ENCODE measurements around the gene WNT3A. TPM values are rescaled to one million over a fixed set of nuclear protein-coding genes. Genes with fewer than 3 reads are reported as not detected.

WNT3A gene
- total and polyA plus RNA-seq, 3 donors from 2014 or later: 0.08 to 0.19 (median 0.13) TPM

DNA sequence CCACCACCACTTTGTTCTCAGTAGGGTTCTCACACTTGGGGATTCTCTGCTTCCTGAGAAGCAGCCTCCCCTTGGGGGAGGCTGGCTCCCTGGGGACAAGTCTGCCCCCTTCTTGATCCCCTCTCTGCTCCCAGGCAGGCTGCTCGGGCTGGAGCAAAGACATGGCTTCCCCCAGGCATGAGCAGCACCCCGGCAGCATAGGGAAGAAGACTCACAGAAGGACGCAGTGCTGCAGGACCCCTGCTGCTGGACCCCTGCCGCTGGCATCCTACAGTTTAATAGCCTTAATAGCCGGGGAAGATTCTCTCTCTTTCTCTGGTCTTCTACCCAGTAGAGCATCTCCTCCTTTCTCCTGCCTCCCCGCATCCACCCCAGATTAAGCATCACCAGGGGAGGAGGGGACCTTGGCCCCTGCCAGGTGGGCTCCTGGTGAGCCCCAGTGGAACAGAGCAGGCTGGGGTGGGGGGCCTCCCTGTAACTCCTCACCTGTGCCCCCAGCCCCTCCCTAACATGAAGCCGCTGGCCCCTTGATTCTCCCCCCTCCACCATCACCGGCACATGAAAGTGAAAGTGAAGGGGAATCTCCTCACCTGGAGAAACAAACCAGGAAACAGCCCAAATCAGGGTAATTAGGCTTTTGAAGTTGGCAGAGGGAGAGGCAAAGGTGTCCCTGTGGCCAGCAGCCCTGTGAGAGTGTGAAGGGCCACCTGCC, 2.5 kb downstream of the WNT3A start:
- H3K27ac ChIP-seq: no peak overlapping the region
- H3K36me3 ChIP-seq (ENCODE audit: low read depth, missing control alignments): no peaks in the 10 kb centered on the region
- intact Hi-C loops (cut with DNase I; ENCODE audit: low total_unique reads): no loop called here
- no peak for DNase-seq
- TF ChIP-seq, protein P1, sequence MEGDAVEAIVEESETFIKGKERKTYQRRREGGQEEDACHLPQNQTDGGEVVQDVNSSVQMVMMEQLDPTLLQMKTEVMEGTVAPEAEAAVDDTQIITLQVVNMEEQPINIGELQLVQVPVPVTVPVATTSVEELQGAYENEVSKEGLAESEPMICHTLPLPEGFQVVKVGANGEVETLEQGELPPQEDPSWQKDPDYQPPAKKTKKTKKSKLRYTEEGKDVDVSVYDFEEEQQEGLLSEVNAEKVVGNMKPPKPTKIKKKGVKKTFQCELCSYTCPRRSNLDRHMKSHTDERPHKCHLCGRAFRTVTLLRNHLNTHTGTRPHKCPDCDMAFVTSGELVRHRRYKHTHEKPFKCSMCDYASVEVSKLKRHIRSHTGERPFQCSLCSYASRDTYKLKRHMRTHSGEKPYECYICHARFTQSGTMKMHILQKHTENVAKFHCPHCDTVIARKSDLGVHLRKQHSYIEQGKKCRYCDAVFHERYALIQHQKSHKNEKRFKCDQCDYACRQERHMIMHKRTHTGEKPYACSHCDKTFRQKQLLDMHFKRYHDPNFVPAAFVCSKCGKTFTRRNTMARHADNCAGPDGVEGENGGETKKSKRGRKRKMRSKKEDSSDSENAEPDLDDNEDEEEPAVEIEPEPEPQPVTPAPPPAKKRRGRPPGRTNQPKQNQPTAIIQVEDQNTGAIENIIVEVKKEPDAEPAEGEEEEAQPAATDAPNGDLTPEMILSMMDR (IDR thresholded peaks at IDR 0.05): no peak
- no peak for TF ChIP-seq POLR2A (IDR thresholded peaks at IDR 0.05)
- H3K9me3 ChIP-seq: no peaks in the 10 kb centered on the region
- H3K4me1 ChIP-seq: no peaks in the 10 kb centered on the region
- H3K4me3 ChIP-seq: no peak overlapping the region
- 26 to 28% methylated on average over 7 to 8 of the region's 8 CpGs for WGBS, 2 donors
- H3K27me3 ChIP-seq: no peaks in the 10 kb centered on the region

DNA sequence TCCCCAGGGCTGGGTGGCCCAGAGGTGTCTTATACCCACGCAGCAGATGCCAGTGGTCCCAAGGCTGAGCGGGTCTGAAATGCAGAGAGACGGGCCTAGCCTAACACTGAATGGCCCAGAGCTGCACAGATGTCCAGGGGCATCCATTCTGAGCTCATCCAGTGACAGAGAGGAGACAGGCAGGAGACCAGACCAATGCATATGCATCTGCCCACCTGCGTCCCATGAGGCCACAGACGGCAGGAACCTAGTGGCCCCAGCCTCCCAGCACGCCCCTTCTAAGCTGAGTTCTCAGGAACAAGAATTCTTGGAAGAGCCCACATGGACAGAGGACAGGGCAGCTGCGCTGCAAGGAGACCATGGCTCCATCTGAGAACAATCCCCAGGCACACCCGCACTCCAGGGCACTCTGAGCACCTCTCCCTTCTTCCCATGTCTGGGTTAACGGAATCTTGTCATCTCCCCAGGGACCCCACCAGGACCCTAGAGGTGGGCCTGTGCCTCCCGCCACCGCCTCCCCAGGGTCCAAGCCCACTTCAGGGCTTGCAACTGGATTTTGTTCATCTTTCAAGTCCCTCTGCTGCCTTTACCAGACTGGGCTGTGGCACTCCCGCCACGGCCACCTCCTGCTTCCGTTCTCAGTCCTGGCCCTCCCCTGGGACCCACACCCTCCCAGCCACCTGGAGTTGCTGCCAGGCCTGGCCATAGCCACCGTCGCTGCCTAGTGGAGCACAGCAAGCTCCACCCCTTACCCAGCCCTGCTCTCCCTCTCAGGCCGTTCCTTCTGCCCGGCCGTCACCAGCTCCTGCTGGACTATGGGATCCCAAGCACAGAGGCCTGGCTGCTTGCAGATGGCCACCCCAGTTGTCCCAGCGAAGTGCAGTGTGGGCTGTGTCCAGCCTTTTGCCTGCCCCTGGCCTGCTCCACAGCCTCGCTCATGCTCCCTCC, 3.3 kb downstream of the WNT3A start:
- 69 to 74% methylated on average over 17 to 21 of the region's 21 CpGs for WGBS, 2 donors
- no peak overlapping the region for H3K4me3 ChIP-seq
- no peaks in the 10 kb centered on the region for H3K9me3 ChIP-seq
- DNase-seq: no peak
- intact Hi-C loops (cut with DNase I; ENCODE audit: low total_unique reads): no loop called here
- H3K27me3 ChIP-seq: no peaks in the 10 kb centered on the region
- no peak overlapping the region for H3K27ac ChIP-seq
- TF ChIP-seq, protein P1 (IDR thresholded peaks at IDR 0.05): no peak
- TF ChIP-seq POLR2A (IDR thresholded peaks at IDR 0.05): no peak
- no peaks in the 10 kb centered on the region for H3K4me1 ChIP-seq
- H3K36me3 ChIP-seq (ENCODE audit: low read depth, missing control alignments): no peaks in the 10 kb centered on the region

DNA sequence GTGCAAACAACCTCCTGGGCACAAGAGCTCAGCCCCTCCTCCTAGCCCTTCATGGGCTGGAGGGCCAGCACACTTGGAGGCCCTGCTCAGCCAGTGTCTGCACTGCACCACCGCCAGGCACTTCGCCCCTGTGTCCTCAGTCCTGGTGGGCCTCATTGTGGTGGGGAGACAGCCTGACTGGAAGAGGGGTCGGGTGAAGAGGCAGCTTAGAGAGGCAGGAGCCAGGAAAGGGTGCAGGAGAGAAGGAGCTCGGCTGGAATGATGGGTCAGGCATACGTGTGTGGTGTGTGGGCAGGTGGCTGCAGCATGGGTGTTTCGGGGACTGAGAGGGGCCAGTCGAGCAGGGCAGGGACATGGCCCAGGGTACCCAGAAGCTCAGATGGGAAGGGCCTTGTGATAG, 4.1 kb downstream of the WNT3A start:
- DNase-seq: no peak
- intact Hi-C loops (cut with DNase I; ENCODE audit: low total_unique reads): no loop called here
- no peaks in the 10 kb centered on the region for H3K4me1 ChIP-seq
- H3K4me3 ChIP-seq: no peak overlapping the region
- H3K27me3 ChIP-seq: no peaks in the 10 kb centered on the region
- H3K9me3 ChIP-seq: no peaks in the 10 kb centered on the region
- no peak overlapping the region for H3K27ac ChIP-seq
- H3K36me3 ChIP-seq (ENCODE audit: low read depth, missing control alignments): no peaks in the 10 kb centered on the region
- TF ChIP-seq POLR2A (IDR thresholded peaks at IDR 0.05): no peak
- TF ChIP-seq, protein P1 (IDR thresholded peaks at IDR 0.05): no peak
- WGBS, 2 donors: 75 to 89% methylated on average over 6 to 7 of the region's 7 CpGs

DNA sequence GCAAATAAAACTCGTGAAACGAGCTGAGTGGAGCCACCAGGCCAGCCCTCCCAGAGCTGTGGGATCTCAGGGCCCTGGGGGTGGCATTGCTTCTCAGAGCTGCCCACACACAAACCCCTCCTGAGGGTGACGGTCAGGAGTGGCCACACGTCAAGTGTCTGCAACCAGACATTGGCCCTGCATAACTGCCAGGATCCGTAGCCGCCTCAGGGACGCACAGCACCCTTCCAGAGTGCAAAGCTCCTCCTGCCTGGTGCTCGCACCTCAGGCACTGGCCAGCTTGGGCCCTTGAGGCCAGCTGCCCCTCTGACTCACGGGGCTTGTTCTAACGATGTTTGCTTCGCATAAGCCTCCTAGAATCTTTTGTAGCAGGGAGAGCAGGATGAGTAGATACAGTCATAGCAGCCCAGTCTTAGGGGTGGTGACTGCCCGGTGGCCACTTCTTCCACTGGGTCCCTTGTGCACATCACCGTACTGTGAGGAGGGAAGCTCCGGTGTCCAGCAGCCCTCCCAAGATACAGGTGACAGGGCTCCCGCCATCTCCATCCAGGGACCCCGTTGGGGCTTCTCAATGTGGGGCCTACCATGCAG, 5.0 kb downstream of the WNT3A start:
- Histone ChIP-seq H3K9me3 (no peaks in the 10 kb centered on the region), H3K4me3 (no peak overlapping the region), H3K27ac (no peak overlapping the region), H3K36me3 (ENCODE audit: low read depth, missing control alignments) (no peaks in the 10 kb centered on the region), H3K27me3 (no peaks in the 10 kb centered on the region), H3K4me1 (no peaks in the 10 kb centered on the region)
- no peak for TF ChIP-seq POLR2A (IDR thresholded peaks at IDR 0.05)
- TF ChIP-seq, protein P1 (IDR thresholded peaks at IDR 0.05): no peak
- 78 to 85% methylated on average over 16 of the region's 16 CpGs for WGBS, 2 donors
- DNase-seq: peak; percentile 8
- intact Hi-C loops (cut with DNase I; ENCODE audit: low total_unique reads): no loop called here
